Left forelimb (tissue), 1 donor: ENCODE results near the gene COQ4.

Experiments used
- DNase-seq: peaks from one replicate; pipeline ENCODE4 v3.0.0-alpha.2; 2018; ENCODE audit warnings: low spot score

Gene COQ4

DNA sequence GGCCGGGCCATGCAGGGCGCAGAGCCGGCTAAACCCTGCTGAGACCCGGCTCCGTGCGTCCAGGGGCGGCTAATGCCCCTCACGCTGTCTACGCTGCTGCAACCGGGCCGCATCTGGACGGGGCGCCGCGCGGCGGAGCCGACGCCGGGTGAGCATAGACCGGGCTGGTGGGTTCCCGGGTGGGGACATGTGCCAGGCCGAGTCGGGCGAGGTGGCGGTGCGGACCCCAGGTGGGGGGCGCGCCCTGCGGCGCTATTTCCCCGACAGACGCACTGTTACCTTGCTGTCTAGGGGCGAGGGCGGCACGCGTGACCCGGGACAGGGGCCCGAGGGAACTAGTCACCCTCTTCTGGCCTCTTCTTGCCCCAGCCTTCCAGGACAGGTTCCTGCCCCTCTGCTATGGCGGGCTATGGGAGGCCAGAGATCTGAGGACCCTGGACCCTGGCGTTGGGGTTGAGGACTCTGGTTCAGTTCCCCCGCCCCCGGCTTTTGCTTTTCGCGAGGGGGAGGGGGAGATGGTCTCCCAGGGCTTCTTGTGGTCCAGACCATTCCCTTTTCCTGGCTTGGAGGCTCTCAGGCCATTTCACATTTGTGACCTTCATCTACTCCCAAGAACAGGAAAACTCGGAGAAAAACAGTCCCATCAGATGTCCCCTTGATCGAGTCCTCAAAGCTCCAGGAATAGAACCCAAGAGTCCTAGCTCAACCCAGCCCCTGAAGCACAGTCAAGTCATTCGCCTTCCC is 18.2 kb downstream of the COQ4 start:
- no peak for DNase-seq

- no peak for DNase-seq
Observed at GRCh38 chr9:128341435-128341849, 18.8 kb downstream of the COQ4 start.

- DNase-seq, result no peak
Observed at GRCh38 chr9:128342971-128343680, 20.5 kb downstream of the COQ4 start.

GRCh38 chr9:128343855-128344254 is 21.2 kb downstream of the COQ4 start:
- no peak for DNase-seq

- no peak for DNase-seq
Observed at GRCh38 chr9:128344931-128345605, 22.4 kb downstream of the COQ4 start.

DNA sequence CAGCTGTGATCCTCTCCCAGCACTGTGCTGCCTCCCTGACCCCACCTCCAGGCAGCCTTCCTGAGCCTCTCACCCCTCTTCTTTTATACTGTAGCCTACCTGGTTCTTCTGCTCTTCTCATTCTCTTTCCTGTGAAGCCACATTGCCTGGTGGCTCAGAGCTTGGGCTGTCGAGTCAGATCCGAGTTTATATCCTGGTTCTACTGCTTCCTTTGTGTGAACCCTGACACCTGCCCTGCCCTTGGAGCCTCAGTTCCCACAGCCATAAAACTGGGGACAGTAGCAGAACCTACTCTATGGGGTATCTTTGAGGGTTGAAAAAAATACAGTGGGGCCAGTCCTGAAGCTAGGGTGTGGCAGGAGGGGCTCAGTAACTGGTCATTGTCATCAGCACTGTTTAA is 26.5 kb downstream of the COQ4 start:
- DNase-seq, result no peak

DNA sequence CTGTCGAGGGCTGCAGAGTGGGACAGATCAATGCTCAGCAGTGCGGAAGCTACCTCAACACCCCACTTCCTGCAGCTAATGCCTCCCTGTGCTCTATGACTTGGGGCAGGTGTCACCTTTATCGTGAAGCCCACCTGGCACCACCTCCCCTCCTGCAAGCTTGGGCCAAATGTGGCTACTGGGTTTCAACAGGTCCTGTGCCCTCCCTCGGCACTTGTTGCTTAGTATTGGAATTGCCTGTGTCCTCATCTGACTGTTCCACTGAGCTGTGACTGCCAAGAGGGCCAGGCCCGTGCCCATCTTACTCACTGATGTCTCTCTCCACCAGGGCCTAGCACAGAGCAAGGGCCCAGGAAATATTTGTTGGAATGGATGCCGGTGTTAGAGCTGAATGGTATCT is 27.1 kb downstream of the COQ4 start:
- DNase-seq, result no peak

DNA sequence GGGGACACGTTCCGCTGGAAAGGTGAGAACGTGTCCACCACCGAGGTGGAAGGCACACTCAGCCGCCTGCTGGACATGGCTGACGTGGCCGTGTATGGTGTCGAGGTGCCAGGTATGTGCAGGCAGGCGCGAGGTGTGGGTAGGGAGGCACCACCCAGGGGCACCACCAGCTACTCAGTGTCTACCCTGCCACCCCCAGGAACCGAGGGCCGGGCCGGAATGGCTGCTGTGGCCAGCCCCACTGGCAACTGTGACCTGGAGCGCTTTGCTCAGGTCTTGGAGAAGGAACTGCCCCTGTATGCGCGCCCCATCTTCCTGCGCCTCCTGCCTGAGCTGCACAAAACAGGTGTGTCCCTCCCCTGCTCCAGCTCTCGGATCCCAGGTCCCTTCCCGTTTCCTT is 32.8 kb downstream of the COQ4 start:
- no peak for DNase-seq

DNA sequence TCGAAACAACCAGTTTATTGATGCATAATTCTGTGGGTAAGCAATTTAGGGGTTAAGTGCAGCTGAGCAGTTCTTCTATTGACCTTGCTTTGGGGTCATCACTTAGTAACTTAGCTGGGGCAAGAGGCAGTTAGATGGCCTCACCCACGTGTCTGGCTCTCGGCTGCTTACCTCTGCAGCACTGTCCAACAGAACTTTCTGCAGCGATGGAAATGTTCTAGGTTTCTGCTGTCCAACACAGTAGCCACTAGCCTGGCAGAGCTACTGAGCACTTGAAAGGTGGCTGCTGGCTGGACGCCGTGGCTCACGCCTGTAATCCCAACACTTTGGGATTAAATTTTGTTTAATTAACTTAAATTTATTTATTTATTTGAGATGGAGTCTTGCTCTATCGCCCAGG is 35.5 kb downstream of the COQ4 start:
- no peak for DNase-seq

DNA sequence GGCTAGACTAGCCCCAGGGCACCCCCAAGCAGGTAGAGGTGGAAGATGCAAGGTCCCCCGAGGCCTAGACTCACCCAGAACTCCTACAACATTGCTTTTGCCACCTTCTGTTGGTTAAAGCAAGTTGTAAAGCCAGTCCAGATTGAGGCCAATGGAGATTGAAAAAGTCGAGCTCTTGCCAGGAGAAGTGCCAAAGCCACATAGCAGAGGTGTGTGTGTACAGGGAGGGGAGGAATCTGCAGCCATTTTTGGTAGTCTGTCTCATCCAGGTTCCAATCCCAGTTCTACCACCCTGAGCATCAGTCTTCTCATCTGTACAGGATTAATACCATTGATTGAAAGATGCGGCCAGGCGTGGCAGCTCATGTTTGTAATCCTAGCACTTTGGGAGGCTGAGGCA is 36.2 kb downstream of the COQ4 start:
- no peak for DNase-seq

DNA sequence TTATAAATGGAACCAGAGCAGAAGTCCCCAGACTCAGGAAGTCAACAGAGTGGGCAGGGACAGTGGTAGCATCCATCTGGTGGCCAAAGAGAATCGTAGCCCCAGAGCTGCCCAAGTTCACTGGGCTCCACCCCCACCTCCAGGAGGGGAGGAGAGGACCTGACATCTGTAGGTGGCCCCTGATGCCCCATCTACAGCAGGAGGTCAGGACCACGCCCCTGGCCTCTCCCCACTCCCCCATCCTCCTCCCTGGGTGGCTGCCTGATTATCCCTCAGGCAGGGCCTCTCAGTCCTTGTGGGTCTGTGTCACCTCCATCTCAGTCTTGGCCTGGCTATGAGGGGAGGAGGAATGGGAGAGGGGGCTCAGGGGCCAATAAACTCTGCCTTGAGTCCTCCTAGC is 38.2 kb downstream of the COQ4 start:
- DNase-seq, result no peak

DNA sequence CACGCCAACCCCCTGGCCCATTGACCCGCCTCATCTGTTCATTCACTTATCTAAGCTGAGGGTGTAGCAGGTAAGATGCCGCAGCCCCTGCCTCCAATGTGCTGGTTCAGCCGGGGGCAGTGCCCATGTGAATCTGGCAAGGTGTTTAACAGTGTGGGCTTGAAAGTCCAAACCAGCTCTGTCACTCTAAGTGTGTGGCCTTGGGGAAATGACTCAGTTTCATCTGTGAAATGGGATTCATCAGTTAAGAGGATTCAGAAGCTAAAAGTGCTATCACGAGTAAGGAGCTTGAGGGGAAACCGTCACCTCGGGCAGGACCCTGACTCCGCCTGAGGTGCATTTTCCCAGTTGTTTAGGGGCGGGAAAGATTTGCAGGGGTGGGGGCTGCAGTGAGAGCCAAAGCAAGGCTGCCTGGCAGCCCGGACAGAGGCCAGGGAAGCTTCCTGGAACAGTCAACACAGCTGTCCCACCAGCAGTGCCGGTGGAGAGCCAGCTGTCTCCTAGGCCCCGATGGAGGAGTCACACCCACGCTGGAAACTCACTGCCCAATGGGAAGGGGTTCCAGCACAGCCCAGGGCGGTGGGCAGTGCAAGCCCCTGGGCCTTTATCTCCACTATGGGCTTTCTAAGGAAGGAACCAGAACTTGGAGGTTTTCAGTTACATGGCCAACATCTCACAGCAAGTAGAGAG is 38.8 kb downstream of the COQ4 start:
- DNase-seq, result no peak

GRCh38 chr9:128361986-128362646 is 39.5 kb downstream of the COQ4 start:
- peak; percentile 88 for DNase-seq

- no peak for DNase-seq
Observed at GRCh38 chr9:128362774-128363173, 40.1 kb downstream of the COQ4 start.

- DNase-seq, result no peak
Observed at GRCh38 chr9:128365525-128365924, 42.9 kb downstream of the COQ4 start.

DNA sequence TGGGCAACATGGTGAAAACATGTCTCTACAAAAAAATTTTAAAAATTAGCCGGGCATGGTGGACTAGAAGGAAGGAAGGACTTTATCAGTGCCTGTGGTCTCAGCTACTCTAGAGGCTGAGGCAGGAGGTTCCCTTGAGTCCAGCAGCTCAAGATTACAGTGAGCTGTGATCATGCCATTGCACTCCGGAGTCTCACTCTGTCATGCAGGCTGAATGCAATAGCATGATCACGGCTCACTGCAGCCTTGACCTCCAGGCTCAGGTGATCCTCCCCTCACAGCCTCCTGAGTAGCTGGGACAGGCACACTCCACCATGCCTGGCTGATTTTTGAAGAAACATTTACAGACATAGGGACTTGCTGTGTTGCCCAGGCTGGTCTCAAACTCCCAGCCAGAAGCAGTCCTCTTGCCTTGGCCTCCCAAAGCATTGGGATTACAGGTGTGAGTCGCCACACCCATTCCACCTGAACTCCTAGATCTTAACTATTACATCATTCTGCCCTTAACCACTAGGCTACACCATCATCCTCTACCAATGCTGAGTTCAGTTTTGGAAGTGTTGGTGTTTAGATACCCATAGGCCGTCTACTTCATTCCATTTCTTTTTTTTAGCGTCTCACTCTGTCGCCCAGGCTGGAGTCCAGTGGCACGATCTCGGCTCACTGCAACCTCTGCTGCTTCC is 46.5 kb downstream of the COQ4 start:
- no peak for DNase-seq

GRCh38 chr9:128370367-128370751 is 47.7 kb downstream of the COQ4 start:
- DNase-seq, result no peak

GRCh38 chr9:128370752-128371629 is 48.4 kb downstream of the COQ4 start, which contains the start of gene URM1:
TSS of gene URM1 (plus strand) at chr9:128371374. CDS start at chr9:128371381, 7 bp downstream.
- peak; percentile 98 for DNase-seq

- no peak for DNase-seq
Observed at GRCh38 chr9:128371630-128372117, 49.0 kb downstream of the COQ4 start.

GRCh38 chr9:128372188-128372641 is 49.6 kb downstream of the COQ4 start:
- DNase-seq, result no peak
